Jurkat, Clone E6-1 (cell line): ENCODE results near the gene TM7SF3.
A peak's percentile ranks its signal among the peaks of the same experiment; 100 is the strongest.
"Not testable (repeated sequence)": the region's sequence is repeated elsewhere in the genome, so short reads cannot be mapped to it uniquely, and the experiment has no call there.

Experiments
- DNase-seq: peaks from one replicate; pipeline ENCODE4 v3.0.0-alpha.2; 2011; ENCODE audit warnings: low read depth, low spot score
- H3K4me3 ChIP-seq: 2 replicates; pipeline ENCODE4 v1.5.1; 2011; ENCODE audit warnings: mild to moderate bottlenecking, low read length, control low read depth, moderate library complexity

Gene TM7SF3

GRCh38 chr12:26991826-26992225 lies 22.4 kb downstream of the TM7SF3 start:
- H3K4me3 ChIP-seq = no peak overlapping the region

GRCh38 chr12:26989873-26990272 lies 24.3 kb downstream of the TM7SF3 start:
- no peak for DNase-seq
- no peak overlapping the region for H3K4me3 ChIP-seq

More at GRCh38 chr12:26991826-26992225, 22.4 kb downstream of the TM7SF3 start:
- no peak for DNase-seq

GRCh38 chr12:26988703-26989102 lies 25.5 kb downstream of the TM7SF3 start:
- DNase-seq = no peak
- no peak overlapping the region for H3K4me3 ChIP-seq

GRCh38 chr12:26987634-26988424 lies 26.4 kb downstream of the TM7SF3 start:
- no peak for DNase-seq
- H3K4me3 ChIP-seq = no peak overlapping the region

- H3K4me3 ChIP-seq = no peak overlapping the region
- no peak for DNase-seq
These were observed 31.3 kb downstream of the TM7SF3 start for GRCh38 chr12:26982866-26983265.

- no peak overlapping the region for H3K4me3 ChIP-seq
- no peak for DNase-seq
These were observed 34.5 kb downstream of the TM7SF3 start for GRCh38 chr12:26979733-26980132.

- H3K4me3 ChIP-seq = no peak overlapping the region
- DNase-seq = no peak
These were observed 35.4 kb downstream of the TM7SF3 start for GRCh38 chr12:26978801-26979200.

GRCh38 chr12:26976687-26977086 lies 37.5 kb downstream of the TM7SF3 start:
- DNase-seq = no peak

GRCh38 chr12:26971963-26972362 lies 42.2 kb downstream of the TM7SF3 start:
- H3K4me3 ChIP-seq = no peak overlapping the region
- DNase-seq = peak; percentile 19

More at GRCh38 chr12:26976687-26977086, 37.5 kb downstream of the TM7SF3 start:
- H3K4me3 ChIP-seq = no peak overlapping the region

- H3K4me3 ChIP-seq = no peak overlapping the region
- DNase-seq = no peak
These were observed 44.0 kb downstream of the TM7SF3 start for GRCh38 chr12:26970136-26970535.

- no peak overlapping the region for H3K4me3 ChIP-seq
- no peak for DNase-seq
These were observed 47.3 kb downstream of the TM7SF3 start for GRCh38 chr12:26966842-26967241.

GRCh38 chr12:26963413-26963812 lies 50.8 kb downstream of the TM7SF3 start:
- no peak overlapping the region for H3K4me3 ChIP-seq
- no peak for DNase-seq

- no peak overlapping the region for H3K4me3 ChIP-seq
- DNase-seq = no peak
These were observed 52.4 kb downstream of the TM7SF3 start for GRCh38 chr12:26961803-26962202.

GRCh38 chr12:26961391-26961790 lies 52.8 kb downstream of the TM7SF3 start:
- not testable (repeated sequence) for H3K4me3 ChIP-seq, DNase-seq

- no peak for DNase-seq
These were observed 60.2 kb downstream of the TM7SF3 start for GRCh38 chr12:26954027-26954426.

GRCh38 chr12:26953447-26953846 lies 60.7 kb downstream of the TM7SF3 start:
- H3K4me3 ChIP-seq = no peak overlapping the region
- DNase-seq = no peak

More at GRCh38 chr12:26954027-26954426, 60.2 kb downstream of the TM7SF3 start:
- H3K4me3 ChIP-seq = no peak overlapping the region

- DNase-seq = no peak
- H3K4me3 ChIP-seq = no peak overlapping the region
These were observed 65.9 kb downstream of the TM7SF3 start for GRCh38 chr12:26948309-26948708.

GRCh38 chr12:26941215-26941594 lies 73.0 kb downstream of the TM7SF3 start:
- no peak for DNase-seq
- H3K4me3 ChIP-seq = peak overlapping the region; percentile 33

- peak overlapping the region; percentile 33 for H3K4me3 ChIP-seq
- DNase-seq = no peak
These were observed 73.5 kb downstream of the TM7SF3 start for GRCh38 chr12:26940516-26941214.

- DNase-seq = no peak
- peak overlapping the region; percentile 92 for H3K4me3 ChIP-seq
These were observed 74.2 kb downstream of the TM7SF3 start for GRCh38 chr12:26939953-26940352.
